GM19328 (cell line): ENCODE measurements around the gene RELL1.

ENCODE experiments used
- ATAC-seq: cut with Tn5 transposase; IDR thresholded peaks from one replicate; pipeline ENCODE4 v1.9.1; 2021; ENCODE audit warnings: mild to moderate bottlenecking, moderate library complexity; ENCODE audit not compliant: unreplicated experiment

The RELL1 gene

DNA sequence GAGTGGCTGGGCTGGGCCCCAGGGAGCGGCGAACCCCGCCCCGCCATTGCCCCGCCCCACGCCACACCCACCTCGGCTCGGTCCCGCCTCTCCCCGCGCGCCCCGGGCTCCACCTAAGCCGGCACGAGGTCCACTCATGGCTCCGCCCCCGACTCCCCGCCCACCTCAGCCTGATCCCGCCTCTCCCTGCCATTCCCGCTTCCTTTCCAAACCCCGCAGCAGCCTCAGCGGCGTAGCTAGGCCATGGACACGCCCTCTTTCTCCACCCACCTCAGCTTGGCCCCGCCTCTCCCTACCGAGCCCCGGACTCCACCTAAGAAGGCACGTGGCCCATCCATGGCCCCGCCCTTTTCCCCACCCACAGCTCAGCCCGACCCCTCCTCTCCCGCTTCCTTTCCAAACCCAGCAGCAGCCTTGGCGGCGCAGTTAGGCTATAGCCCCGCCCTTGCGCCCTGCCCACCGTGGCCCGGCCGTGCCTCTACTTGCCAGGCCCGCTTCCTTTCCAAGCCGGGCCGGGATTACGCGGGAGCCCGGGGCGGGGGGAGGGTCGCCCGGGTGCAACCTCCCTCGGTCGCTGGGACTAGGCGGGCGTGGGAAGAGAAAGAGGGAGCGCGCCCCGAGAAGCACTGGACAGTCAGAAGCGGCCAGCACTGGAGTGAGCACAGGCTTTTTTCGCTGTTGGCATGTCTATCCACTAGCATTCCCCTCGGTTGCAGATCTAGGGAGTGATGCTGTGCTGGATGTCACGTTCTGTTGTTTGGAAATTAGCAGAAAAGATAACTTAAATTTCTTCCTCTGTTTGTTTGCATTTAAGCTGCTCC lies at the start of gene RELL1:
Gene RELL1 (minus strand): TSS at position 4 of the 821 bp plus-strand sequence. CDS start 89 bp downstream, outside the sequence.
- ATAC-seq: peak; percentile 79

GRCh38 chr4:37735578-37735977 lies 49.4 kb upstream of the RELL1 start:
- peak; percentile 61 for ATAC-seq

GRCh38 chr4:37734989-37735388 lies 48.8 kb upstream of the RELL1 start:
- no peak for ATAC-seq

DNA sequence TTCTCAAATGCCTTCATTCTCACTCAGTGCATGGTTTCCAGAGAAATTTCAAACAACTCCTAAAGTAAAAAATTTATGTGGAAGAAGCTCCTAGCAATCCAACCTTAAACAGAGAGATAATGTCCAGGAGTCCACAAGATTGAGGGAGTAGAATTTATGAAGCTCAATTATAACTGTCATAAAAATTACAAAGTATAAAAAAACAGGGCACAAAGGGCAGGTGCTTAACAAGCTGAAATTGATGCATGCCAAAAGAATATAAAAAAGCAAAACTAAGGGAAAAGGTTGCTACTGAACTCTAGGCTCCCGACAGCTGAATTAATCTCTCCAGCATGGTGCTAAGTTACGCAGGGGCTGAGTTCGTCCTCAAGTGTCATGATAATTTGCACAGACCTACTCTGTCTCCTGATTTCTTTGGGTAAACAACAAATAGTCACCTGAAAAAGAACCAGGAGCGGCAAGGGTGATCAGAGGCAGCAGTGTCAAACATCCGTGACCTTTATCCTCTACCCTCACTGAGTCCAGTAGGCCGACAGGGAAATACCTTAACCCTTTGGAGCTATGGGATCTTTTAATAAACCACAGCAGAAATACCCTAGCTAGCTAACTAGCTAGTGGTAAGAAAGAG lies 47.2 kb upstream of the RELL1 start:
- ATAC-seq: no peak

DNA sequence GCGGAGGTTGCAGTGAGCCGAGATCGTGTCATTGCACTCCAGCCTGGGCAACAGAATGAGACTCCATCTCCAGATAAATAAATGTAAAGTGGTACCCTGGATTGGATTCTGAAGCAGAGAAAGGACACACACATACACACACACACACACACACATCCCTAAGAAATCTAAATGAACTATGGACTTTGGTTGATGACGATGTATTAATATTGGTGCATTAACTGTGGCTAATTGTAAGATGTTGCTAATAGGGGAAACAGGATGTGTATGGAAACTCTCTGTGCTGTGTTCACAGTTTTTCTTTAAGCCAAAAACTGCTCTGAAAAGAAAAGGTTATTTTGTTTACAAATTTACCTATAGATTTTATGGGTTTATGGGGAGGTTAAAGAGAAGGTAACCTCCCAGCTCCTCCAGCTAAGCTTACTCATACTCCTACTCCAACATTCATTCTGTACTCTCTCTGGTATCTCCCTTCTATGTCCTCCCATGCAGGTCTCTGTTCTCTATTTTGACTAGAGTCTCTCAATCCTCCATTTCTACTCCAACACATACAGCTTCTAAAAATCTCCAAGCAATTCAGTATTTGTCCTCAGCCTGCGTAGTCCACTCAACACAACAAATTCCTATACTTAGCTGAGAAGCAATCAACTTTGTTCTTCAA lies 46.5 kb upstream of the RELL1 start:
- ATAC-seq: no peak

- no peak for ATAC-seq
These were observed 43.5 kb upstream of the RELL1 start for GRCh38 chr4:37729649-37730004.

GRCh38 chr4:37728064-37728463 lies 41.9 kb upstream of the RELL1 start:
- ATAC-seq: no peak

DNA sequence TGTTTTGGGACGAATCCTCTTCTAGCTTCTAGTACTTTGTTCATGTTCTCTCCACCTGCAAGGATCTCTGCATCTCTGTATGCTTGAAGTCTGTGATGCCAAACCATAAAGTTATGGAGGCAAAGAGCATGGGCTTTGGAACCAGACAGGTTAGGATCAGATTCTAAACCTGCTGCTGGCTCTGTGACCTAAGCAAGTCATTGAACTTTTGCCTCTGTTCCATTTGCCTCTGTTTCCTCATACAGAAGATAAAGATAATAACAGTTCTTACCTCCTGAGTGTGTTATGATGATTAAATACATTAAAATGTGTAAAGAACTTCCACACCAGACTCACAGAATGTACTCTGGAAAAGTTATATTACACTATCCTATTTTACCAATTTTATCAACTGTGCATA lies 41.5 kb upstream of the RELL1 start:
- no peak for ATAC-seq

- no peak for ATAC-seq
These were observed 40.5 kb upstream of the RELL1 start for GRCh38 chr4:37726666-37727065.

GRCh38 chr4:37725718-37726117 lies 39.5 kb upstream of the RELL1 start:
- ATAC-seq: no peak

- no peak for ATAC-seq
These were observed 36.9 kb upstream of the RELL1 start for GRCh38 chr4:37723067-37723466.

DNA sequence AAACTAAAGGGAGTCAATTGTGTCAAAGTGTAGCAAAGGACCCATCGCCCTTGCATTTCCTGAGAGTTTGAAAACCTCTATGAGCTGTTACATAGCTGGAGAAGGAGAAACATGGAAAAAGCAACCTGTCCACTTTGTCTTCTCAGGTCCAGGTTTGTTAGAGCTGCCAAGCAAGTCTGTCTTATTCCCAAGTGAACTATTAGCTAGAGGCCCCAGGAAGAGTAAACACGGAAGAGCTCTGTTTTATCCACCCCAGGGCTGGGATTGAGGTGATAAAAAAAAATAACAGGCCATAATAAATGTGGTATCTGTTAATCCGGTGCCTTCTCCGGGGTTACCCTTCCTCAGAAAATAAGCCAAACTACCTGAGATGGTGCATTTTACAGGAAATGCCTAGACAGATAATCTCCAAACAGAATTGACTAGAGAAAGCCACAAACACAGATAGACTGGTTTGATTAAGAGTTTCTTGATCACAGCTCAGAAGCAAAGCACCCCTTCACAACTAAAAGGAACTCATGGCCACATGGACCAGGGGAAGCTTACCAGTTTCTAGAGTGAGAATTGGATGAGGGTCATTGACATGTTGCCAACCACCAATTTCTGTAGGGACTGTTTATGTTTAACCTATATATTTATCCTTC lies 35.9 kb upstream of the RELL1 start:
- no peak for ATAC-seq

DNA sequence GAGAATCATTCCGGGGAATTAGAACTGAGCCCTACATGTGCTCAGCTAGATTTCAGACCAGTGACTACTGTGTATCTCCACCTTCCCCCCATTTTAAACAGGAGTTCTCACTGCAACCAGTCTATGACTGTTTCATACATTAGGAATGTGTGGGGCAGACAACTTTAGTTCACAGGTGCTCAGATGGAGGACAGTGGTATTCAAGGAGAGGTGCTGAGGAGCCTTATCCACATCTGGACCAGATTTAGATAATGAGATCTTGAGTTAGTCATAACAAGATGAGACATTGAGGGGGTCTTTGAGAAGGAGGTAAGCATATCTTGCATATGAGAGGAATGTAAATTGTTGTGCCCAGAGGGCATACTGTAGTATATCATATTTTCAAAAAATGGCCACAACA lies 32.8 kb upstream of the RELL1 start:
- no peak for ATAC-seq

DNA sequence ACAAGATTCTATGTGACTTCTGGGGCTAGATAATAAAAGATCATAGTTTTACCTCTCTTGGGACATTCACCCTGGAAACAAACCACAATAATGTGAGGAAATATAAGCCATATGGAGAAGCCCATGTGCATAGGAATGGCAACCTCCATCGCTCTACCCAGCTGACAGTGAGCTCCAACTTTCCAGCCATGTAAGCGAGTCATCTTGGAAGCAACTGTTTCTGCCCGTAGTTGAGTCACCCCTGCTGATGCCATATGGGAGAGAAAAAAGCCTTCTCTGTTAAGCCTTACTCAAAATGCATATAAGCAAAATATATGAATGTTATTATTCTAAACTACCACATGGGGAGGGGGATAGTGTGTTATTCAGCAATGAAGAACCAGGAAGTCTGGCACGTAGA lies 31.4 kb upstream of the RELL1 start:
- ATAC-seq: no peak

- peak; percentile 75 for ATAC-seq
These were observed 29.8 kb upstream of the RELL1 start for GRCh38 chr4:37715889-37716402.

DNA sequence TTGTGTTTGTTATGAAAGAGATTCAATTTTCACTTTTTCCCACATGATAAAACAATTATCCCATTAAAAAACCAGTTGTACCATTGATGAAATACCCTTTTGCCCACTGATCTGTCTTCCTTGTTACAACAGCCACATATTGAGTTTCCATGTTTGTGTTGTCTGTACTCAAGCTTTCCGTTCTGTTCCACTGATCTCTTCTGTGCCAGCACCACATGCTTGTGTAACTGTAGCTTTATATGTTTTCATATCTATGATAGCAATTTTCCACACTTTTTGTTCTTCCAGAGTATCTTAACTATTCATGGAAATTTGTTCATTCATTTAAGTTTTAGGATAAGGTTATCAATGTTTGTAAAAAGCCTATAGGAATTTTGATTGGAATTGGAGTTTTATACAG lies 24.3 kb upstream of the RELL1 start:
- no peak for ATAC-seq

- ATAC-seq: no peak
These were observed 19.9 kb upstream of the RELL1 start for GRCh38 chr4:37706032-37706431.

GRCh38 chr4:37705571-37705970 lies 19.4 kb upstream of the RELL1 start:
- no peak for ATAC-seq

DNA sequence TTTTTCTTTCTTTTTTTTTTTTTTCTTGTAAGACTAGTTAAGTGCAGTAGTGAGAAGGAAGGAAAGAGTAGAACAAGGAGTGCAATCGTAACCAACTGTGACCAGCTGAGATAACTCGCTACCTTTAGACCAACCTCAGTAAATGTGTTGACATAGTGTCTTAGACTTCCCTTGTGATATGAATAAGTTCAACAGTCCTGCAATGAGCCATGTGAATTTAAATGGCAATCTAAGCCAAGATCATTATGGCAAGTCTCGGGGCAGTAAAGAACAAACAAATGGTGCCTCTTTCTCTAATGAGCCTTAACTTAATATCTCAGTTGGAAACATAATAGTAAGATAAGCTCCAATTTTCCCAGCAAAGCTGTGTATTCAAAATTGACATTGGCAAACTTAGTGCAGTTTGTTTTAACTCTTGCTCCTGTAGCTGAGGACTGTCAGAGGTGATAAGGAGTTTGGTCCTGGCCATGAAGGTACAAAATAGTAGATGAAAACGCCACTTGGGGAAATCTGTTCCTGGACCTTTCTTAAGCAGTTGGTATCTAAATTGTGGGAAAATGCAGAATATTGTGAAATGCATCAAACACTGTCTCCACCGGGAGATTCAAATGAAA lies 13.8 kb upstream of the RELL1 start:
- ATAC-seq: no peak

DNA sequence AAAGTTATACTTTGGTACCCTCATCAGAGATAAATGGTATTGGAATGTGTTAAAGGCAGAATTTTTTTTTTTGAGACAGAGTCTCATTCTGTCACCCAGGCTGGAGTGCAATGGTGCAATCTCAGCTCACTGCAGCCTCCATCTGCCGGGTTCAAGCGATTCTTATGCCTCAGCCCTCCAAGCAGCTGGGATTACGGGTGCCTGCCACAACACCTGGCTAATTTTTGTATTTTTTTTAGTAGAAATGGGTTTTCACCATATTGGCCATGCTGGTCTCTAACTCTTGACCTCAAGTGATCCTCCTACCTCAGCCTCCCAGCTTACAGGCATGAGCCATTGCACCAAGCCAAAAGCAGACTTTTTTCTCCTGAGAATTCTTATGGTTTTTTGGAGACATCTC lies 11.4 kb upstream of the RELL1 start:
- no peak for ATAC-seq
